Osteoblast (primary cell): ENCODE results near the gene ZNF398. TPM values are rescaled to one million over a fixed set of nuclear protein-coding genes. Genes with fewer than 3 reads are reported as not detected.

ENCODE experiments used
- DNase-seq: peaks from one replicate; pipeline ENCODE4 v3.0.0; 2011; ENCODE audit warnings: low spot score, mixed read lengths; ENCODE audit not compliant: insufficient read length; ENCODE audit errors: missing footprints
- H2AFZ ChIP-seq: 2 replicates; pipeline ENCODE4 v1.6.0; 2011; ENCODE audit warnings: mild to moderate bottlenecking, low read length
- H3K27ac ChIP-seq: 2 replicates; pipeline ENCODE4 v1.5.1; 2011; ENCODE audit warnings: mild to moderate bottlenecking, low read depth, low read length, moderate library complexity
- H3K27me3 ChIP-seq: 2 replicates; pipeline ENCODE4 v1.6.0; 2012; ENCODE audit warnings: mild to moderate bottlenecking, control low read depth, inconsistent platforms, low read length, moderate library complexity; ENCODE audit not compliant: insufficient read depth
- H3K36me3 ChIP-seq: 2 replicates; pipeline ENCODE4 v1.5.1; 2011; ENCODE audit warnings: mild to moderate bottlenecking, low read length, control low read depth, moderate library complexity; ENCODE audit not compliant: insufficient read depth
- H3K4me1 ChIP-seq: 2 replicates; pipeline ENCODE4 v1.5.1; 2011; ENCODE audit warnings: mild to moderate bottlenecking, low read length, control low read depth, moderate library complexity; ENCODE audit not compliant: insufficient read depth
- H3K4me2 ChIP-seq: 2 replicates; pipeline ENCODE4 v1.6.0; 2011; ENCODE audit warnings: mild to moderate bottlenecking, low read length; ENCODE audit not compliant: insufficient read depth
- H3K4me3 ChIP-seq: fragments of 200-600 bp; sonication (generic); 3 replicates; pipeline ENCODE4 v1.5.1; 2012; ENCODE audit warnings: mild to moderate bottlenecking, low read length, inconsistent platforms; ENCODE audit not compliant: insufficient read depth
- H3K79me2 ChIP-seq: 2 replicates; pipeline ENCODE4 v1.6.0; 2012; ENCODE audit warnings: mild to moderate bottlenecking, low read length, control low read depth, inconsistent platforms; ENCODE audit not compliant: insufficient read depth
- H3K9me3 ChIP-seq: 2 replicates; pipeline ENCODE4 v1.5.1; 2011; ENCODE audit warnings: low read depth, low read length, control low read depth
- H4K20me1 ChIP-seq: 2 replicates; pipeline ENCODE4 v1.6.0; 2012; ENCODE audit warnings: mild to moderate bottlenecking, low read length, control low read depth; ENCODE audit not compliant: insufficient read depth
- small RNA-seq: library from RNA; depleted of rRNA; stranded (forward); fragments of <200 nt; gene quantifications from one replicate; pipeline ENCODE3, GENCODE V24; 2012
- total RNA-seq: library from RNA; depleted of rRNA; stranded (reverse); fragments of >200 nt; gene quantifications from 2 replicates; pipeline ENCODE4 v1.2.3, GENCODE V29; 2012
- TF ChIP-seq, protein P1 (sequence below): IDR thresholded peaks from 2 replicates; pipeline ENCODE4 v1.5.1; 2011; ENCODE audit warnings: mild to moderate bottlenecking, low read depth, low read length, moderate library complexity; ENCODE audit errors: extremely low read depth

ZNF398 gene
- total RNA-seq, 1 donor, result 15.9 TPM

DNA sequence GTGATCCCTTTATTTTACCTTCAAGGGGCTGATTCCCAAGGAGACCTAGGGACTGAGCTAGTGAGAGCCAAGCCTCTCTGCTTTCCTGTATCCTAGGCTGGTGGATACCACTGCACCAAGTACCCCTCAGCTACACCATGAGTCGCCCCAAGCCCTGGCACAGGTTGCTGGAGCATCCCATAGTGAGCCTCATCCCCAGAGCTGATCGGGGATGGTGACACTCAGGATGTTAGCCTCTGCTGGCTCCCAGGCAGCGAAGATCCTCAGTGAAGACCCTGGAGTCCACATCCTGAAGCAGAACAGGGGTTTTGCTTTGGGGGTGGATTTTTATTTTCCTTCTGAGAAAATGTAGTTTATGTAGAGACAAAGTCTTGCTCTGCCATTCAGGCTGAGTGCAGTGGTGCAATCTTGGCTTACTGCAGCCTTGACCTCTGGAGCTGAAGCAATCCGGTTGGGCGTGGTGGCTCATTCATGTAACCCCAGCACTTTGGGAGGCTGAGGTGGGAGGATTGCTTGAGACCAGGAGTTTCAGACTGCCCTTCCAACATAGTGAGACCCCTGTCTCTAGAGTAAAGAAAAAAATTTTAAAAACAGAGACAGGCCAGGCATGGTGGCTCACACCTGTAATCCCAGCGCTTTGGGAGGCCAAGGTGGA is 79.7 kb downstream of the ZNF398 start:
- TF ChIP-seq, protein P1, sequence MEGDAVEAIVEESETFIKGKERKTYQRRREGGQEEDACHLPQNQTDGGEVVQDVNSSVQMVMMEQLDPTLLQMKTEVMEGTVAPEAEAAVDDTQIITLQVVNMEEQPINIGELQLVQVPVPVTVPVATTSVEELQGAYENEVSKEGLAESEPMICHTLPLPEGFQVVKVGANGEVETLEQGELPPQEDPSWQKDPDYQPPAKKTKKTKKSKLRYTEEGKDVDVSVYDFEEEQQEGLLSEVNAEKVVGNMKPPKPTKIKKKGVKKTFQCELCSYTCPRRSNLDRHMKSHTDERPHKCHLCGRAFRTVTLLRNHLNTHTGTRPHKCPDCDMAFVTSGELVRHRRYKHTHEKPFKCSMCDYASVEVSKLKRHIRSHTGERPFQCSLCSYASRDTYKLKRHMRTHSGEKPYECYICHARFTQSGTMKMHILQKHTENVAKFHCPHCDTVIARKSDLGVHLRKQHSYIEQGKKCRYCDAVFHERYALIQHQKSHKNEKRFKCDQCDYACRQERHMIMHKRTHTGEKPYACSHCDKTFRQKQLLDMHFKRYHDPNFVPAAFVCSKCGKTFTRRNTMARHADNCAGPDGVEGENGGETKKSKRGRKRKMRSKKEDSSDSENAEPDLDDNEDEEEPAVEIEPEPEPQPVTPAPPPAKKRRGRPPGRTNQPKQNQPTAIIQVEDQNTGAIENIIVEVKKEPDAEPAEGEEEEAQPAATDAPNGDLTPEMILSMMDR, result no peak
- Histone ChIP-seq H3K27ac (no peak overlapping the region), H4K20me1 (no peaks in the 10 kb centered on the region), H3K79me2 (no peaks in the 10 kb centered on the region), H3K36me3 (peaks cover 9% of the 10 kb centered on the region), H3K4me2 (no peak overlapping the region), H3K9me3 (no peaks in the 10 kb centered on the region), H3K4me3 (no peak overlapping the region), H3K27me3 (no peaks in the 10 kb centered on the region), H3K4me1 (no peaks in the 10 kb centered on the region), H2AFZ (no peak overlapping the region)
- no peak for DNase-seq

DNA sequence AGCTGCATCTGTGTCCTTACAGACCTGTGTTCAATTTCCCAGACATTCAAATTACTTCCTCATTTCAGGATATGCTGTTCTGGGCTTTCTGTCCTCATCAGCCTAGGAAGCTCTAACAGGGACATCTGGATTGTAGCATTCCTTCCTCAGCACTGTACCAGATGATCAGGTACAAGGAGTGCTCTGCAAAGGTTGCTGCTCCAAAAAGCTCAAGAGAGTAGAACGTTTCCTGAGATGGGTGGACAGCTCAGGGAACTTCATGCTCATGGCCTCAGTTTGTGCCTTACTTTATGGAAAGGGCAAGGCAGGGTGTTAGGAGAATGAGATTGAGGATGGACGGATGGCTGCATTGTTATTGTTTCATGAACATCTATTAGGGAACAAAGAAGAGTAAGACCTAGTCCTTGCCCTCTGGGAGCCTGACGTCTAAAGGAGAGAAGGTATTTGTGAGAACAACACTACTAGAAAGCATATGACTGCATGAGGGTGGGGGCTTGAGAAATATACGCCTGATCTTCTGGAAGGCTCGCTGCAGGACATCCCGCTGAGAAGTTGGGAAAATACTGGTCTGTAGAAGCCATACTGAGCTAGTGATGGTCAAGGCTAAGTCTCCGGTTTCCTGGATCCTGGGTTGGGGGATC is 81.7 kb downstream of the ZNF398 start:
- DNase-seq, result no peak
- TF ChIP-seq, protein P1, result no peak
- Histone ChIP-seq H4K20me1 (no peaks in the 10 kb centered on the region), H3K4me3 (no peak overlapping the region), H3K79me2 (no peaks in the 10 kb centered on the region), H3K27ac (no peak overlapping the region), H3K4me1 (peaks cover 8% of the 10 kb centered on the region), H3K9me3 (no peaks in the 10 kb centered on the region), H2AFZ (no peak overlapping the region), H3K36me3 (peaks cover 5% of the 10 kb centered on the region), H3K27me3 (no peaks in the 10 kb centered on the region), H3K4me2 (no peak overlapping the region)

DNA sequence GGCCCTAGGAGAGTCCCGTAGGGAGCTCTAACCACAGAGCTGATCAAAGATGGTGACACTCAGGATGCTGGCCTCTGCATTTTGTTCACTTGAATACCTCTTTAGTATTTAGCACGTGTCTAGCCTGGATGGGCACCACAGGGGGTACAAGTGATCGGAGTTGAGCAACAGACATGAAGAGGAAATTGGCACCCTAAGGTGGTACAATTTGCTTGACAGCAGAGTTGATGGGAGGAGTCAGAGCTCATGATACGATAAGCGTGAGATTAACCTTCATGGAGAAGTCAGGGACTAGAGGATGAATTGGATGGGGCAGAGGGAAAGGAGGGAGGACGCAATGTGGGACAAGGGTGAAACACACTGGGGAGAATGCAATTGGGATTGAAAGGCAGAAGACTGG is 82.3 kb downstream of the ZNF398 start:
- no peaks in the 10 kb centered on the region for H3K27me3 ChIP-seq
- H3K4me2 ChIP-seq, result no peak overlapping the region
- no peaks in the 10 kb centered on the region for H3K9me3 ChIP-seq
- no peaks in the 10 kb centered on the region for H4K20me1 ChIP-seq
- TF ChIP-seq, protein P1, result no peak
- no peaks in the 10 kb centered on the region for H3K79me2 ChIP-seq
- H3K27ac ChIP-seq, result no peak overlapping the region
- H3K4me1 ChIP-seq, result peaks cover 12% of the 10 kb centered on the region
- H3K4me3 ChIP-seq, result no peak overlapping the region
- no peak overlapping the region for H2AFZ ChIP-seq
- no peak for DNase-seq
- peaks cover 5% of the 10 kb centered on the region for H3K36me3 ChIP-seq

DNA sequence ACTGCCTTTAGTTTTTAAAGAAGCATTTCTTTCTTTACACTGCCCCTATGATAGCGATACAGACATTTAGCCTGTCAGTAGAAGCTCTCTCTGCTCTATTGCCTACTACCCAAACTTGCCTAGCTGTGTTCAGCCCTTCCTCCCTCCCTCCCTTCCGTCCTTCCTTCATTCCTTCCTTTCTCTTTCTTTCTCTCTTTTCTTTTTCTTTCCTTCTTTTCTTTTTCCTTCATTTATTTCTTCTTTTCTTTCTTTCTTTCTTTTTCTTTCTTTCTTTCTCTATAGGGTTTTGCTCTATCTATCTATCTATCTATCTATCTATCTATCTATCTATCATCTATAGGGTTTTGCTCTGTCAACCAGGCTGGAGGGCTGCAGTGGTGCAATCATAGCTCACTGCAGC is 85.1 kb downstream of the ZNF398 start:
- no peaks in the 10 kb centered on the region for H3K79me2 ChIP-seq
- H4K20me1 ChIP-seq, result no peaks in the 10 kb centered on the region
- TF ChIP-seq, protein P1, result no peak
- H3K27me3 ChIP-seq, result no peaks in the 10 kb centered on the region
- no peak overlapping the region for H3K4me2 ChIP-seq
- no peak overlapping the region for H3K4me3 ChIP-seq
- peak; percentile 58 for DNase-seq
- no peak overlapping the region for H3K27ac ChIP-seq
- no peaks in the 10 kb centered on the region for H3K9me3 ChIP-seq
- no peak overlapping the region for H2AFZ ChIP-seq
- H3K36me3 ChIP-seq, result no peaks in the 10 kb centered on the region
- peaks cover 12% of the 10 kb centered on the region for H3K4me1 ChIP-seq

Small RNAs within 50 kb of the gene (small RNA-seq; reads per million reads assigned to genes)
- not detected for gene AC004890.1
- gene RN7SL521P, result 0.37 reads per million

Other genes with a start within 250 kb of the ZNF398 start
- gene PDIA4, start 118.9 kb upstream of the ZNF398 start, total RNA-seq, result 216 and 220 TPM in 2 replicates
- gene ZNF786, start 56.7 kb upstream of the ZNF398 start, total RNA-seq, result 6.5 and 7.7 TPM in 2 replicates
- 4.3 and 4.7 TPM in 2 replicates for gene ZNF425, start 21.1 kb upstream of the ZNF398 start, total RNA-seq
- gene ZNF282, start 48.1 kb downstream of the ZNF398 start, total RNA-seq, result 28.6 and 30.6 TPM in 2 replicates
- 8.5 and 9.0 TPM in 2 replicates for gene ZNF212, start 92.2 kb downstream of the ZNF398 start, total RNA-seq
- 13.3 and 13.4 TPM in 2 replicates for gene ZNF783, start 114.7 kb downstream of the ZNF398 start, total RNA-seq